K562 (cell line): ENCODE results near the gene CORO1A. TPM values are rescaled to one million over a fixed set of nuclear protein-coding genes. Genes with fewer than 3 reads are reported as not detected.

Experiments used
- ATAC-seq: fragments of 200-7000 bp; cut with Tn5 transposase; 3 replicates; pipeline ENCODE4 v1.9.1; 2020; ENCODE audit warnings: moderate library complexity
- BruUV-seq: library from RNA; stranded (reverse); fragments of 400-500 nt; replicated peaks from 2 replicates; lab custom pipeline; 2021; lab: Mats Ljungman, UMichigan
- CTCF ChIA-PET: fragments of 300-600 bp; formaldehyde crosslinking; extraction: SDS; loops from one replicate; lab custom pipeline; 2021; ENCODE audit warnings: low intra/inter-chr PET ratio; lab: Yijun Ruan, JAX
- POLR2A ChIA-PET: fragments of 300-600, 350-650 bp; sonication (Branson Sonifier 250); formaldehyde crosslinking; extraction: SDS; loops from one replicate; lab custom pipeline; 2021; ENCODE audit warnings: antibody characterized with exemption, inconsistent platforms; lab: Yijun Ruan, JAX
- DNase-seq, 4 experiments: peaks; one replicate each; pipeline versions ENCODE4 v3.0.0 to v3.0.0-alpha.2; 2011 to 2018; ENCODE audit warnings: low spot score in 3 of 4, mixed read lengths in 3 of 4; ENCODE audit errors: extremely low read depth in 1 of 4
- FAIRE-seq: peaks from 2 replicates; lab custom pipeline; 2011; peaks lifted over from hg19 to GRCh38; lab: Jason Lieb, UNC
- H2AFZ ChIP-seq: 2 replicates; pipeline ENCODE4 v1.6.0; 2011; ENCODE audit warnings: low read depth, low read length, control low read depth, inconsistent platforms
- H3K27ac ChIP-seq: fragments of 200-600 bp; 3 replicates; pipeline ENCODE4 v1.8.0; 2011; ENCODE audit warnings: low read depth, mild to moderate bottlenecking, control low read depth, inconsistent platforms, low read length, moderate library complexity, mixed read lengths; ENCODE audit errors: extremely low read depth
- H3K27me3 ChIP-seq, 2 experiments: fragments of 300-600 bp in 1 of 2; 2 replicates in 1 of 2; 3 replicates in 1 of 2; pipeline versions ENCODE4 v1.6.0 to v1.8.0; 2011; ENCODE audit warnings: inconsistent platforms in 2 of 2, low read length in 2 of 2, mild to moderate bottlenecking in 1 of 2, mixed read lengths in 1 of 2, moderate library complexity in 1 of 2; ENCODE audit not compliant: control insufficient read depth in 2 of 2, insufficient read depth in 2 of 2
- H3K36me3 ChIP-seq: fragments of 300-600 bp; 3 replicates; pipeline ENCODE4 v1.8.0; 2011; ENCODE audit warnings: mild to moderate bottlenecking, low read length, inconsistent platforms; ENCODE audit not compliant: control insufficient read depth, insufficient read depth
- H3K4me1 ChIP-seq, 2 experiments: fragments of 200-600 bp in 1 of 2; replicated peaks in 1 of 2; 2 replicates in 1 of 2; 3 replicates in 1 of 2; pipeline versions ENCODE4 v1.5.1 to v1.8.0; 2011; ENCODE audit warnings: inconsistent platforms in 2 of 2, low read length in 2 of 2, mild to moderate bottlenecking in 1 of 2, mixed read lengths in 1 of 2, moderate library complexity in 1 of 2; ENCODE audit not compliant: control insufficient read depth in 2 of 2, insufficient read depth in 2 of 2
- H3K4me2 ChIP-seq: 2 replicates; pipeline ENCODE4 v1.6.1; 2011; ENCODE audit warnings: low read length, control low read depth, inconsistent platforms, mixed read lengths; ENCODE audit not compliant: insufficient read depth
- H3K4me3 ChIP-seq: fragments of 200-600 bp; sonication (generic), shearing (Covaris generic); 2 replicates; pipeline ENCODE4 v1.5.1; 2016; ENCODE audit warnings: control low read depth, inconsistent platforms
- H3K79me2 ChIP-seq: fragments of 200-600 bp; 3 replicates; pipeline ENCODE4 v1.8.0; 2011; ENCODE audit warnings: low read length, inconsistent platforms; ENCODE audit not compliant: control insufficient read depth, insufficient read depth
- H3K9ac ChIP-seq, 2 experiments: 2 replicates each; pipeline versions ENCODE4 v1.6.0 to v1.6.1; 2011; ENCODE audit warnings: low read depth in 2 of 2, low read length in 2 of 2, control low read depth in 1 of 2, inconsistent platforms in 1 of 2, mild to moderate bottlenecking in 1 of 2, mixed read lengths in 1 of 2; ENCODE audit not compliant: insufficient read depth in 1 of 2
- H3K9me1 ChIP-seq: one replicate; pipeline ENCODE4 v1.6.0; 2011; ENCODE audit warnings: inconsistent platforms, mild to moderate bottlenecking, low read length, moderate library complexity; ENCODE audit not compliant: control insufficient read depth, insufficient read depth
- H3K9me3 ChIP-seq: replicated peaks from 2 replicates; pipeline ENCODE4 v1.5.1; 2011; ENCODE audit warnings: low read depth, low read length, inconsistent platforms; ENCODE audit not compliant: control insufficient read depth, insufficient read depth
- H4K20me1 ChIP-seq: replicated peaks from 2 replicates; pipeline ENCODE4 v1.6.1; 2011; ENCODE audit warnings: low read length, inconsistent platforms, mixed read lengths; ENCODE audit not compliant: control insufficient read depth, insufficient read depth
- NCOA1 ChIP-seq: fragments of 450-650 bp; IDR thresholded peaks from 2 replicates; pipeline ENCODE4 v1.6.1; 2016; ENCODE audit warnings: low read depth
- RBM17 ChIP-seq: fragments of 200-400 bp; formaldehyde crosslinking; IDR thresholded peaks from 2 replicates; pipeline ENCODE4 v1.6.1; 2017; ENCODE audit warnings: low read depth, mild to moderate bottlenecking, low read length, borderline replicate concordance
- ZC3H8 ChIP-seq: fragments of 450-650 bp; IDR thresholded peaks from 2 replicates; pipeline ENCODE4 v1.6.1; 2017
- WGBS: fragments of 100-300 bp; shearing (Covaris generic); methylation state at CpG from one replicate; pipeline ENCODE4 v1.1.6; 2016; ENCODE audit warnings: low coverage, mixed read lengths; ENCODE audit not compliant: insufficient coverage; ENCODE audit errors: missing lambda C conversion rate; 5-methylcytosine and 5-hydroxymethylcytosine counted together
- in situ Hi-C: fragments of 300-500 bp; cut with MboI; formaldehyde crosslinking; loops from 4 replicates; pipeline ENCODE4 v1.15.0; 2018; ENCODE audit warnings: inconsistent platforms, mixed read lengths
- intact Hi-C: fragments of 100-400 bp; cut with micrococcal nuclease; formaldehyde crosslinking; loops from 2 replicates; pipeline ENCODE4 v1.14.2; 2022
- polyA plus RNA-seq, 8 experiments: library from polyadenylated mRNA; depleted of rRNA in 4 of 8; stranded (reverse) in 5 of 8; unstranded in 3 of 8; fragments of >200 nt; fragmentation: Nextera tagmentation in 2 of 8; fragmentation: Illumina TruSeq in 1 of 8; extraction: Ambion mirVana in 2 of 8; extraction: Trizol in 1 of 8; gene quantifications; 2 replicates each; pipeline versions ENCODE4 v1.2.1 to v1.2.3, GENCODE V29; 2011 to 2014; ENCODE audit warnings: inconsistent platforms in 1 of 8, missing spikeins in 1 of 8
- total RNA-seq, 7 experiments: library from RNA; depleted of rRNA in 6 of 7; stranded (reverse); fragments of >200 nt in 6 of 7; fragmentation: Illumina TruSeq in 2 of 7; extraction: Trizol in 2 of 7; gene quantifications; 2 replicates each; pipeline versions ENCODE4 v1.2.1 to v1.2.3, GENCODE V29; 2011 to 2021; ENCODE audit warnings: low replicate concordance in 1 of 7
- TF ChIP-seq, protein P1 (sequence below): fragments of 250-450 bp; sonication (Bioruptor Pico); IDR thresholded peaks from 2 replicates; pipeline ENCODE4 v1.5.0; 2020; ENCODE audit warnings: mild to moderate bottlenecking, borderline replicate concordance
- TF ChIP-seq, protein P2 (sequence below): fragments of 250-450 bp; sonication (Bioruptor Pico); IDR thresholded peaks from 2 replicates; pipeline ENCODE4 v1.8.0; 2022; ENCODE audit warnings: moderate library complexity, mild to moderate bottlenecking, inconsistent platforms
- TF ChIP-seq, protein P3 (sequence below): IDR thresholded peaks from 2 replicates; pipeline ENCODE4 v1.6.1; 2011; ENCODE audit warnings: borderline replicate concordance, low read depth, mild to moderate bottlenecking, moderate library complexity, low read length; ENCODE audit not compliant: insufficient read depth, poor library complexity, severe bottlenecking

The CORO1A gene
- total and polyA plus RNA-seq, 9 of the 15 experiments (the other 6 are each of a cell fraction or from before 2014, with no cell fraction given), result 0.22 to 23.8 (median 7.6) TPM

DNA sequence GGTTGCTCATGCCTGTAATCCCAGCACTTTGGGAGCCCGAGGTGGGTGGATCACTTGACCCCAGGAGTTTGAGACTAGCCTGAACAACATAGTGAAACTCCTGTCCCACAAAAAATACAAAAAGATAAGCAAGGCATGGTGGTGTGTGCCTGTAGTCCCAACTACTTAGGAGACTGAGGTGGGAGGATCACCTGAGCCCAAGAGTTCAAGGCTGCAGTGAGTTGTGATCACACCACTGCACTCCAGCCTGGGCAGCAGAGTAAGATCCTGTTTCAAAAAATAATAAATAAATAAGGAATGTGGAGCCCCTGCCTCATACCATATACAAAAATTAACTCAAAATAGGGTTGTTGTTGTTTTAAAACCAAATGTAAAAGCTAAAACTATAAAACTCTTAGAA lies 26.2 kb upstream of the CORO1A start:
- Histone ChIP-seq H3K79me2 (no peaks in the 10 kb centered on the region), H3K4me1 (peaks cover 0 to 6% of the 10 kb centered on the region in 2 experiments; a peak in 2 of 5 replicates), H3K9ac (no peak overlapping the region), H3K4me3 (no peak overlapping the region), H3K9me3 (no peaks in the 10 kb centered on the region), H3K36me3 (no peaks in the 10 kb centered on the region), H4K20me1 (no peaks in the 10 kb centered on the region), H3K27ac (no peak overlapping the region), H3K27me3 (no peaks in the 10 kb centered on the region), H2AFZ (no peak overlapping the region), H3K9me1 (no peaks in the 10 kb centered on the region), H3K4me2 (no peak overlapping the region)
- DNase-seq (no peak), FAIRE-seq (no peak), ATAC-seq (no peak)
- ChIA-PET CTCF (no interaction called here), POLR2A (interaction anchor here (0.6 kb wide), 2 partner anchors 15 to 1337 kb away, joined by 3 read pairs; no protein-coding TSS in a partner anchor)
- TF ChIP-seq ZC3H8 (no peak), NCOA1 (no peak), RBM17 (no peak)
- TF ChIP-seq, protein P1, sequence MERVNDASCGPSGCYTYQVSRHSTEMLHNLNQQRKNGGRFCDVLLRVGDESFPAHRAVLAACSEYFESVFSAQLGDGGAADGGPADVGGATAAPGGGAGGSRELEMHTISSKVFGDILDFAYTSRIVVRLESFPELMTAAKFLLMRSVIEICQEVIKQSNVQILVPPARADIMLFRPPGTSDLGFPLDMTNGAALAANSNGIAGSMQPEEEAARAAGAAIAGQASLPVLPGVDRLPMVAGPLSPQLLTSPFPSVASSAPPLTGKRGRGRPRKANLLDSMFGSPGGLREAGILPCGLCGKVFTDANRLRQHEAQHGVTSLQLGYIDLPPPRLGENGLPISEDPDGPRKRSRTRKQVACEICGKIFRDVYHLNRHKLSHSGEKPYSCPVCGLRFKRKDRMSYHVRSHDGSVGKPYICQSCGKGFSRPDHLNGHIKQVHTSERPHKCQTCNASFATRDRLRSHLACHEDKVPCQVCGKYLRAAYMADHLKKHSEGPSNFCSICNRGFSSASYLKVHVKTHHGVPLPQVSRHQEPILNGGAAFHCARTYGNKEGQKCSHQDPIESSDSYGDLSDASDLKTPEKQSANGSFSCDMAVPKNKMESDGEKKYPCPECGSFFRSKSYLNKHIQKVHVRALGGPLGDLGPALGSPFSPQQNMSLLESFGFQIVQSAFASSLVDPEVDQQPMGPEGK (CRISPR knock-in tag), result no peak
- TF ChIP-seq, protein P2, sequence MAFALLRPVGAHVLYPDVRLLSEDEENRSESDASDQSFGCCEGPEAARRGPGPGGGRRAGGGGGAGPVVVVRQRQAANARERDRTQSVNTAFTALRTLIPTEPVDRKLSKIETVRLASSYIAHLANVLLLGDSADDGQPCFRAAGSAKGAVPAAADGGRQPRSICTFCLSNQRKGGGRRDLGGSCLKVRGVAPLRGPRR (CRISPR knock-in tag), result no peak
- TF ChIP-seq, protein P3, sequence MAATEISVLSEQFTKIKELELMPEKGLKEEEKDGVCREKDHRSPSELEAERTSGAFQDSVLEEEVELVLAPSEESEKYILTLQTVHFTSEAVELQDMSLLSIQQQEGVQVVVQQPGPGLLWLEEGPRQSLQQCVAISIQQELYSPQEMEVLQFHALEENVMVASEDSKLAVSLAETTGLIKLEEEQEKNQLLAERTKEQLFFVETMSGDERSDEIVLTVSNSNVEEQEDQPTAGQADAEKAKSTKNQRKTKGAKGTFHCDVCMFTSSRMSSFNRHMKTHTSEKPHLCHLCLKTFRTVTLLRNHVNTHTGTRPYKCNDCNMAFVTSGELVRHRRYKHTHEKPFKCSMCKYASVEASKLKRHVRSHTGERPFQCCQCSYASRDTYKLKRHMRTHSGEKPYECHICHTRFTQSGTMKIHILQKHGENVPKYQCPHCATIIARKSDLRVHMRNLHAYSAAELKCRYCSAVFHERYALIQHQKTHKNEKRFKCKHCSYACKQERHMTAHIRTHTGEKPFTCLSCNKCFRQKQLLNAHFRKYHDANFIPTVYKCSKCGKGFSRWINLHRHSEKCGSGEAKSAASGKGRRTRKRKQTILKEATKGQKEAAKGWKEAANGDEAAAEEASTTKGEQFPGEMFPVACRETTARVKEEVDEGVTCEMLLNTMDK, result no peak
- intact Hi-C loops (no loop called here), in situ Hi-C loops (no loop called here)
- 0% methylated on average over 1 of the region's 1 CpG for WGBS
- BruUV-seq, result no TSS peak
